Measurements from ENCODE around the gene IL17RA.

IL17RA gene

GRCh38 chr22:17101475-17102296, 16.9 kb downstream of the IL17RA start:
- H3K4me3 ChIP-seq (replicated peaks in 1 of 2; ENCODE audit: low read depth in 2 of 2, low read length in 2 of 2) = no peak overlapping the region
- TF ChIP-seq, protein P1, sequence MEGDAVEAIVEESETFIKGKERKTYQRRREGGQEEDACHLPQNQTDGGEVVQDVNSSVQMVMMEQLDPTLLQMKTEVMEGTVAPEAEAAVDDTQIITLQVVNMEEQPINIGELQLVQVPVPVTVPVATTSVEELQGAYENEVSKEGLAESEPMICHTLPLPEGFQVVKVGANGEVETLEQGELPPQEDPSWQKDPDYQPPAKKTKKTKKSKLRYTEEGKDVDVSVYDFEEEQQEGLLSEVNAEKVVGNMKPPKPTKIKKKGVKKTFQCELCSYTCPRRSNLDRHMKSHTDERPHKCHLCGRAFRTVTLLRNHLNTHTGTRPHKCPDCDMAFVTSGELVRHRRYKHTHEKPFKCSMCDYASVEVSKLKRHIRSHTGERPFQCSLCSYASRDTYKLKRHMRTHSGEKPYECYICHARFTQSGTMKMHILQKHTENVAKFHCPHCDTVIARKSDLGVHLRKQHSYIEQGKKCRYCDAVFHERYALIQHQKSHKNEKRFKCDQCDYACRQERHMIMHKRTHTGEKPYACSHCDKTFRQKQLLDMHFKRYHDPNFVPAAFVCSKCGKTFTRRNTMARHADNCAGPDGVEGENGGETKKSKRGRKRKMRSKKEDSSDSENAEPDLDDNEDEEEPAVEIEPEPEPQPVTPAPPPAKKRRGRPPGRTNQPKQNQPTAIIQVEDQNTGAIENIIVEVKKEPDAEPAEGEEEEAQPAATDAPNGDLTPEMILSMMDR (IDR thresholded peaks at IDR 0.05; ENCODE audit: low read depth, low read length) = no peak
- DNase-seq (ENCODE audit: low read depth in 2 of 2) = no peak

DNA sequence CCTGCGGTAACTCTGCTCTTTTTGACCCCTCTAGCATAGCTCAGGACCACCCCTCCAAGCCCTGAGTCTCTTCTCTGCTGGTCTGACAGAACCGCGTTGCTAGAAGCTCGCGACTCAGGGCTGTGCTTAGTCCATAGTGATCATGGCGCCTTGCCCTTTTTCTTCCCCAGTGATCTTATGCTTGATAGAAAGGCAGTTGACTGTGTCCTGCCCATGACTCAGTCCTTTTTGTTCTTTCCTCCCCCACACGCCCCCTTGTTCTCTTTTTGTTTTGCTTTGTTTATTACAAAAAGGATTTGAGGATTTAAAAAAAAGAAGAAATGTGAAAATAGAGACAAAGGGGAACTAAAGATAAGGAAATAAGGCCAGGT, 17.5 kb downstream of the IL17RA start:
- TF ChIP-seq, protein P1 (IDR thresholded peaks at IDR 0.05; ENCODE audit: low read depth, low read length) = no peak
- peak in 1 of 2 donors; percentile 35 for DNase-seq (ENCODE audit: low read depth in 2 of 2)
- no peak overlapping the region for H3K4me3 ChIP-seq (replicated peaks in 1 of 2; ENCODE audit: low read depth in 2 of 2, low read length in 2 of 2)

DNA sequence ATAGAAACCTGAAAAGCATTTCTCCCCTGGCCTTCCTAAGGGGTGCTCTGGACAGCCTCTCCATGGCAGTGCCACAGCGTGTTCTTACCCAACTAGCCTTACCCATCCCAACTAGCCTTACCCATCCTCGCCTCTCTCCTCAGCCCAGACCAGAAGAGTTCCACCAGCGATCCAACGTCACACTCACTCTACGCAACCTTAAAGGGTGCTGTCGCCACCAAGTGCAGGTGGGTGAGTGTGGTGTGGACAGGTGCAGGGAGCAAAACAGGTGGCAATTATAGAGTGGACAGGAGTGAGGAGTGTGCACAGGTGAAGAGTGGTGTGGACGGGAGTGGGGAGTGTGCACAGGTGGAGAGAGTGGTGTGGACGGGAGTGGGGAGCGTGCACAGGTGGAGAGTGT, 18.6 kb downstream of the IL17RA start:
- TF ChIP-seq, protein P1 (IDR thresholded peaks at IDR 0.05; ENCODE audit: low read depth, low read length) = no peak

GRCh38 chr22:17104336-17104935, 19.6 kb downstream of the IL17RA start:
- H3K4me3 ChIP-seq (replicated peaks in 1 of 2; ENCODE audit: low read depth in 2 of 2, low read length in 2 of 2) = no peak overlapping the region
- TF ChIP-seq, protein P1 (IDR thresholded peaks at IDR 0.05; ENCODE audit: low read depth, low read length) = no peak
- no peak for DNase-seq (ENCODE audit: low read depth in 2 of 2)

More for the DNA sequence above, 18.6 kb downstream of the IL17RA start:
- DNase-seq (ENCODE audit: low read depth in 2 of 2) = no peak
- H3K4me3 ChIP-seq (replicated peaks in 1 of 2; ENCODE audit: low read depth in 2 of 2, low read length in 2 of 2) = no peak overlapping the region

DNA sequence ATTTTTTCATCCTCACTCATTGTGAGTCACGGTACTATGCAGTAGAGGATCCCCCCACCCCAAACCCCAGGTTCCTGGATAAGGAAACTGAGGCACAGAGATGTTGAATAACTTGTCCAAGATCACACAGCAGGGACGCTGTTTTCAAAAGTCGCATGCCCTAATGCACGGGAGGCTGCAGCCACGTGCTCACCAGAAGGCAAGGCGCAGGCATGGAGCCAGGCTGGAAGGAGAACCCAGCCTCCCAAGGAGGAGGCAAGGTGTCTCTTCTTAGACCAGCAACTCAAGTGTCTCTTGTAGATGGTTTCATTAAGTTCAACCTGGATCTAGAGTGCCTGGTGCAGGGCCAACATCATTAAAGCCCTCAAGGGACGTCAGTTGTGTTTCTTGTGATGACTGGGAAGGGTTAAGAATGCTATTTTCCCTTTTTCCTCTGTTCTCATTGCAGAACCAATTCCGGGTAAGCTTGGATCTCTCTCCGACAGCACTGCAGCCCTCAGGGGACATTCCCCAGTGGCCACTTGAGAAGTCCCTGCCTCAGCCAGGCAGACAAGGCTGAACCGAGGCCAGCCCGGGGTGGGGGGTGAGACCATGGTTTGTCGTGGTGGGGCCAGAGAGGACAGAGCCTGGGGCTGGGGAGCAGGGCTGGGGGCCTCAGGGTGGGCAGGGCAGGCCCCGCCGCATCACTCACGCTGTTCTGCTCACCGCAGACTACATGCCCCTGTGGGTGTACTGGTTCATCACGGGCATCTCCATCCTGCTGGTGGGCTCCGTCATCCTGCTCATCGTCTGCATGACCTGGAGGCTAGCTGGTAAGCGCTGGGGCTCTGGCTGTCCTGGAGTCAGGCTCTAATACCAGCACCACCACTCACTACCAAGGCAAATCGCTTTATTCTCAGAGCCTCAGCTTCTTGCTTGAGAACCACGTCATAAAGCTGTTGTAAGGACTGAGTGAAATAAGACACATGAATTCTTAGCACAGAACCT, 20.6 kb downstream of the IL17RA start:
- TF ChIP-seq, protein P1 (IDR thresholded peaks at IDR 0.05; ENCODE audit: low read depth, low read length) = no peak
- no peak for DNase-seq (ENCODE audit: low read depth in 2 of 2)
- no peak overlapping the region for H3K4me3 ChIP-seq (replicated peaks in 1 of 2; ENCODE audit: low read depth in 2 of 2, low read length in 2 of 2)

DNA sequence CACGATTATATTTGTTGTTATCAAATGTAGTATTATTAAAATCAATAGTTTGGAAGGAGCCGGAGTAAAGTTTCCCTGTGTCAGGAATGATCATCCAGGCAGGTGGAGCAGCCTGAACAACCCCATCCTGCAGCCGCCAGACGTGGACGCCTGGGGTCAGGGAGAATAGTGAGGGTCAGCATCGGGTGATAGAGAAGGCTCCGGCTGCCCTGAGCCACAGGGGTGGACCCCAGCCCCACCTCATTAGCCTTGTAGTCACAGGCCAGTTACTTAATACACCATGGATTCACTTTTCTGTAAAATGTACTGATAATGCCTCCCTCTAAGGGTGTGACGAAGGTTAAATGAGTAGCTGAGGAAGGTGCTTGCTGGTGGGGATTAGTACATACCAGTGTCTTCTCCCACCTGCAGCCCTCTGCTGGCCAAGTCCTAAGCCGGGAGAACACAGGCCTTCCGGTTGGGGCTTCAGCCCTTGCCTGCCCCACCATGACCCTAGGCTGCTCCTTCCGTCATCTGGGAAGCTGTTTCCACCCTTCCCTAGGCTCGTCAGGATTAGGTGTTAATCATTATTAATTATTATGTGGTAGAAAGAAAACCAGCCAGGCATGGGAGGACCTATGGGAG, 21.5 kb downstream of the IL17RA start:
- H3K4me3 ChIP-seq (replicated peaks in 1 of 2; ENCODE audit: low read depth in 2 of 2, low read length in 2 of 2) = no peak overlapping the region
- no peak for DNase-seq (ENCODE audit: low read depth in 2 of 2)
- TF ChIP-seq, protein P1 (IDR thresholded peaks at IDR 0.05; ENCODE audit: low read depth, low read length) = no peak
